HG03432 (cell line): ENCODE data around the gene LIN52.
"Not testable (repeated sequence)": the region's sequence is repeated elsewhere in the genome, so short reads cannot be mapped to it uniquely, and the experiment has no call there.

Experiments used
- ATAC-seq: cut with Tn5 transposase; IDR thresholded peaks from one replicate; pipeline ENCODE4 v1.9.1; 2021; ENCODE audit warnings: mild to moderate bottlenecking, moderate library complexity; ENCODE audit not compliant: unreplicated experiment

Gene LIN52

GRCh38 chr14:74105381-74105780, 20.6 kb downstream of the LIN52 start:
- no peak for ATAC-seq

- no peak for ATAC-seq
Measured at GRCh38 chr14:74109369-74109768, 24.6 kb downstream of the LIN52 start.

GRCh38 chr14:74111395-74112216, 26.9 kb downstream of the LIN52 start:
- not testable (repeated sequence) for ATAC-seq

DNA sequence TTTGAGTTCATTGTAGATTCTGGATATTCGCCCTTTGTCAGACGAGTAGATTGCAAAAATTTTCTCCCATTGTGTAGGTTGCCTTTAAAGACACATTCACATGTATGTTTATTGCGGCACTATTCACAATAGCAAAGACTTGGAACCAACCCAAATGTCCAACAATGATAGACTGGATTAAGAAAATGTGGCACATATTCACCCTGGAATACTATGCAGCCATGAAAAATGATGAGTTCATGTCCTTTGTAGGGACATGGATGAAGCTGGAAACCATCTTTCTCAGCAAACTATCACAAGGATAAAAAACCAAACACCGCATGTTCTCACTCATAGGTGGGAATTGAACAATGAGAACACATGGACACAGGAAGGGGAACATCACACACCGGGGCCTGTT, 40.7 kb downstream of the LIN52 start:
- ATAC-seq = not testable (repeated sequence)

DNA sequence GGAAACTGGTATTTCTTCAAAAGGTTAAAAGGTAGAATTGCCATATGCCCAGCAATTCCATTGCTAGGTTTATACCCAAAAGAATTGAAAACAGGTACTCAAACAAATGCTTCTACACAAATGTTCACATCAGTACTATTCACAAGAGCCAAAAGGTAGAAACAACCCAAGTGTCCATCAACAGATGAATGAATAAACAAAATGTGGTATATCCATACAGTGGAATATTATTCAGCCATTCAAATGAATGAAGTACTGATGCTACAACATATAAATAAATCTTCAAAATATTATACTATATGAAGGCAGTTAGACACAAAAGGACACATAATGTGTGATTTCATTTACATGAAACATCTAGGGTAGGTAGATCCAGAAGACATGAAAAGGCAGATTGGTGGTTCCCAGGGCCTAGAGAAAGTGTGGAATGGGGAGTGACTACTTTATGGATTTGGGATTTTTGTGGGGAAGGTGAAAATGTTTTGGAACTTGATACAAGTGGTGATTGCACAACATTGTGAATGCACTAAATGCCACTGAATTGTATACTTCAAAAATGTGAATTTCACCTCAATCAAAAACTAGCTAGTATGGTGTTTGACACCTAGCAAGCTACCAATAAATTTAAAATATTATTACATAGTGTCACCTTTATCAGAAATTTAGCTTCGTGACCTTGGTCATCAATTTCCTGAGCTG, 41.7 kb downstream of the LIN52 start:
- no peak for ATAC-seq

GRCh38 chr14:74127634-74128033, 42.9 kb downstream of the LIN52 start:
- no peak for ATAC-seq

GRCh38 chr14:74133833-74134481, 49.2 kb downstream of the LIN52 start:
- ATAC-seq = no peak

DNA sequence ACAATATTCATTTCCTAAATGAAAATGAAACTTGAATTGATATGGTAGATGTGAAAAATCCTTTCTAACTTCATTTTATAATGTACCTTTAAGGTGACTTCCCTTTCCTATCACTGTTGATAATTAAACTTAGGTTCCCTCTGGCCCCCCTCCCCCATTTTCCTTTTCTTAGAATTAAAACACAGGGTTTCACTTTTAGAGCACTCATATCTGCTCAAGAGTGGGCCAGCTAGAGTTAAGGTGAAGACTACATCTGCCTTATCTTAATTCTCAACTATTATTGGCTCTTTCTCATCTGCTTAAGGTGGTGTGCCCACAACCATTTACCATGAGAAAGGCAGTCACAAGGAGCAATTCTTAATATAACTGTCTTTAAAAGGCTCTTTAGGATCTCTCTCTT, 49.7 kb downstream of the LIN52 start:
- no peak for ATAC-seq

GRCh38 chr14:74135426-74135825, 50.7 kb downstream of the LIN52 start:
- no peak for ATAC-seq

- ATAC-seq = no peak
Measured at GRCh38 chr14:74140374-74140850, 55.7 kb downstream of the LIN52 start.

GRCh38 chr14:74141703-74142102, 56.9 kb downstream of the LIN52 start:
- no peak for ATAC-seq

DNA sequence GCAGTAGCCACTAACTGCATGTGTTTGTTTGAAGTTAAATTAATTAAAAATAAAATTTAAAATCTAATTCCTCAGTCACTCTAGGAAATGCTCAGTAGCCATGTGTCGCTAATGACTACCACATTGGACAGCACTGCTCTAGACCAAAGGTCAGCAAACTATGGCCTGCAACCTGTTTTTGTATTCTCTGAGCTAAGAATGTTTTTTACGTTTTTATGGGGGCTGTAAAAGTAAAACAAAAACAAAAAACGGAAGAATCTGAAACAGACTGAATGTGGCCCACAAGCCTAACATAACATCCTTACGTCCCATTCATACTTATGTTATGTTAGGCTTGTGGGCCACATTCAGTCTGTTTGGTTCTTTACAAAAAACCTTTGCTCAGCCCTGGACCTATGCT, 57.8 kb downstream of the LIN52 start:
- ATAC-seq = no peak

DNA sequence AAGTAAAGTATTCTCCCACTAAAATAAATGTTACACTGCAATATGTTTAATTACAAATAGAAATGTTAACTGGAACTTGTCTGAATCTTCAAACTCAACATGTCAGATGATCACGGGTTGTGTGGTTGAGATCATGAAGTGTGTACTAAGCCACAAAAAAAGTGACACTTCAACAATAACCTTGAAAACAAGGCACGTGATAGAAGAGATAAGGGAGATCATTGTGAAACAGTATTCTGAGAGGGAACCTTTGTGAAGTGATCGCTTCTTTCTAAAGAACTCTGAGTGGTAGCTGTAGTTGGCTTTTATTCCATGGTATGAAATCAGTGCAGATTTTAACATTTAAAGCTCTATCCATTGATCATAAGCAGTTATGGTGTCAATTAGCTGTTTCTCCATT, 60.0 kb downstream of the LIN52 start:
- no peak for ATAC-seq

GRCh38 chr14:74147571-74147970, 62.8 kb downstream of the LIN52 start:
- no peak for ATAC-seq

GRCh38 chr14:74148705-74149104, 63.9 kb downstream of the LIN52 start:
- ATAC-seq = no peak

GRCh38 chr14:74155287-74155686, 70.5 kb downstream of the LIN52 start:
- no peak for ATAC-seq

- no peak for ATAC-seq
Measured at GRCh38 chr14:74155749-74156148, 71.0 kb downstream of the LIN52 start.

DNA sequence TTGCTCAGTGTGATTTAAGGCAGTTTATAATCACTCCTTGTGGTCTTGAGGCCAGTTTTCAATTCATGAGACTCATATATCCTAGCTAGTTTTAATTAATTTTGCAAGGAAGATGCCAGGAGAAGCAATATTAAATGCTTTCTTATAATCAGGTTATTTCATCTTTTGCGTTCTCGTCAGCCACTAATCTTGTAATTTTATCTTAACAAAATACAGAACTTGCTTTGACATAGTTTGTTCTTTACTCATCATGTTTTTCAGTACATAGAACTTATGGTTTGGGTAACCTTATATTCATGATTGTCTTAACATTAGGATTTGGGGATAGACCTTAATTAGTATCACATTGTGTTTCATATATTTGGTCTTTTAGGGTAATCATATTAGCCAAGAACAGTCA, 76.0 kb downstream of the LIN52 start:
- ATAC-seq = no peak

DNA sequence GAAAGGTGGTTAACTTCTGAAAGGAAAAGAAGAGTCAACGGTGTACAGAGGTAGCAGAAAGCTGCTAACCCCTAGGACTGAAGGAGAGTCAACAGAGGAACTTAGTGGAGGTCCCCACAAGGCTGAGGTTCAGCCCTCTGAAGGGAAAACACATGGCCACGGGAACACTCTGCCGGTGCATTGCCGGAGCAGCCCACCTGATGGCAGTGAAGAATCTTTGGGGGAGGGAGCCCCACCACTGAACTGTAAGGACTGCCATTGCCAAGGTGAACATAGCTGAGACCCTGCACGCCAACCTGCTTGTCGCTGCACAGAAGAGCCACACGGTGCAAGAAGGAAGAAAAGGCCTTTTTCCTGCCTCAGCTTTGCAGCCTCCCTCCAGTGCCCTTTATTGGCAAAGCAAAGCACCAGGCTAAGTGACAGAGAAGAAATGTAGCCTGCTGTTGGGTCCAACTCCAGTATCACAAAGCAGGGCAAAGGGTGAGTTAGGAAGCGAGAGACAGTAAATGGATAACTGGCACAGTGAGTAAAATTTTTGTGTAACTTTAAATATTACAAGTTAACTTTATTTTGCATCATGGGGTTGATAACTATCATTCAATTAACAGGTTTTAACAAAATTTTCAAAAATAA, 76.9 kb downstream of the LIN52 start:
- no peak for ATAC-seq

DNA sequence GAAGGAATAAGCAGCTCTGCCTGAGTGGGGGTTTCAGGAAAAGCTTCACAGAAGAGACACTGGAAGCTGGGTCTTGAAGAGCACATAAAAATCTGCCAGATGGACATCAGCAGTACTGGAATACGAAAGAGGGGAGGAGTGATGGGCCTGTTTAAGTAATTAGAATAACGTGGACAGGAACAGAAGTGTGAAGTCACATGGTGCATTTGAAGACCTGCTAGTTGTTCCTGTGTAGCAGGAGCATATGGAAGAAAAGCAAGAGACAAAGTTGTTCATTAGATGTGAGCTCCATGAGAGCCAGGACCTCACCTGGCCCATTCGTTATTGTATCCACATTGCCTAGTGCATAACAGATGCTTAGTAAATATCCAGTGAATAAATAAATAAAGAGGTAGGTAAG, 85.2 kb downstream of the LIN52 start:
- no peak for ATAC-seq

DNA sequence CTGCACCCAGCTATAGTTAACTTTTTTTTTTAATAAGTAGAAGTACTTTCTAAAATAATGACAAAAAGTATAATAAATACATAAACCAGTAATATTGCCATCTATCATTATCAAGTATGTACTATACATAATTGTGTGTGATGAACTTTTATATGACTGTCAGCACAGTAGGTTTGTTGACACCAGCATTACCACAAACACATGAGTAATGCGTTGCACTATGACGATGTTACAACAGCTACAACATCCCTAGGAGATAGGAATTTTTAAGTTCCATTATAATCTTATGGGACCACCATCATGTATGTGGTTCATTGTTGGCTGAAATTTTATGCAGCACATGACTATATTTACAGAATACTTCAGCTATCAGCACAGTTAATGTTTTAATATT, 91.6 kb downstream of the LIN52 start:
- ATAC-seq = no peak
